Esophagus muscularis mucosa (tissue), 4 donors: Measurements from ENCODE around the gene ETF1.

Source experiments
- EP300 ChIP-seq: sonication (generic); formaldehyde crosslinking; IDR thresholded peaks from one replicate; pipeline ENCODE4 v1.6.1; 2017; ENCODE audit warnings: antibody characterized with exemption
- POLR2AphosphoS5 ChIP-seq, 2 donors: sonication (generic); formaldehyde crosslinking; IDR thresholded peaks; one replicate each; pipeline ENCODE4 v1.6.1; 2017; ENCODE audit warnings: antibody characterized with exemption in 2 of 2
- TF ChIP-seq, protein P1 (sequence below), 3 experiments: fragments of 200-600 bp in 2 of 3; fragments of 450-650 bp in 1 of 3; sonication (generic) in 2 of 3; IDR thresholded peaks; one replicate each; pipeline ENCODE4 v1.5.1; 2017 to 2019; ENCODE audit warnings: antibody characterized with exemption in 3 of 3, mild to moderate bottlenecking in 2 of 3, moderate library complexity in 1 of 3

DNA sequence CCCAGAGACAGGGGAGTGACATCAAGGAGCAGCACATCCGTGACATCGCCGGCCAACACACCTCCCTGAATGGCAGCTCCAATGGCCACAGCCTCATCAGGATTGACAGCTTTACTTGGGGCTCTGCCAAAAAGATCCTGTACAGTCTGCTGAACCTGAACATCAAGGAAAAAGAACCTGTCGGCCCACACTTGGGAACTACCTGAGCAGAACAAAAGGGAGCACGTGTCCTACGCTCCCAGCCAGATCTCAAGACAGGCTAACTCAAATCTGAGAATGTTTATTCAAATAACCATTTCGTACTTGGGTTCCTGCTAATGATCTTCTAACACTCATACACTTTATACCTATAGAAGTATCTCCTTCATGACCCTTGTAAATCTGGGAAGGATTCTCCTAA is 16.9 kb upstream of the ETF1 start:
- TF ChIP-seq, protein P1, sequence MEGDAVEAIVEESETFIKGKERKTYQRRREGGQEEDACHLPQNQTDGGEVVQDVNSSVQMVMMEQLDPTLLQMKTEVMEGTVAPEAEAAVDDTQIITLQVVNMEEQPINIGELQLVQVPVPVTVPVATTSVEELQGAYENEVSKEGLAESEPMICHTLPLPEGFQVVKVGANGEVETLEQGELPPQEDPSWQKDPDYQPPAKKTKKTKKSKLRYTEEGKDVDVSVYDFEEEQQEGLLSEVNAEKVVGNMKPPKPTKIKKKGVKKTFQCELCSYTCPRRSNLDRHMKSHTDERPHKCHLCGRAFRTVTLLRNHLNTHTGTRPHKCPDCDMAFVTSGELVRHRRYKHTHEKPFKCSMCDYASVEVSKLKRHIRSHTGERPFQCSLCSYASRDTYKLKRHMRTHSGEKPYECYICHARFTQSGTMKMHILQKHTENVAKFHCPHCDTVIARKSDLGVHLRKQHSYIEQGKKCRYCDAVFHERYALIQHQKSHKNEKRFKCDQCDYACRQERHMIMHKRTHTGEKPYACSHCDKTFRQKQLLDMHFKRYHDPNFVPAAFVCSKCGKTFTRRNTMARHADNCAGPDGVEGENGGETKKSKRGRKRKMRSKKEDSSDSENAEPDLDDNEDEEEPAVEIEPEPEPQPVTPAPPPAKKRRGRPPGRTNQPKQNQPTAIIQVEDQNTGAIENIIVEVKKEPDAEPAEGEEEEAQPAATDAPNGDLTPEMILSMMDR (IDR thresholded peaks at IDR 0.05), result no peak
- no peak for TF ChIP-seq POLR2AphosphoS5 (IDR thresholded peaks at IDR 0.05)
- no peak for TF ChIP-seq EP300
